Neural crest cell (in vitro differentiated cells): ENCODE data around the gene LPP. TPM values are rescaled to one million over a fixed set of nuclear protein-coding genes. Genes with fewer than 3 reads are reported as not detected.
A peak's percentile ranks its signal among the peaks of the same experiment; 100 is the strongest.

ENCODE experiments used
- DNase-seq: peaks from one replicate; pipeline ENCODE4 v3.0.0; 2021; ENCODE audit warnings: low read depth, mixed read lengths, low spot score
- H3K27ac Mint-ChIP-seq: one replicate; pipeline ENCODE4 v1.8.0; 2021; ENCODE audit warnings: mild to moderate bottlenecking, mixed read lengths; ENCODE audit not compliant: unreplicated experiment
- H3K27me3 Mint-ChIP-seq: 2 replicates; pipeline ENCODE4 v1.8.0; 2021; ENCODE audit warnings: low read depth, mild to moderate bottlenecking, mixed read lengths
- H3K36me3 Mint-ChIP-seq: 2 replicates; pipeline ENCODE4 v1.8.0; 2021; ENCODE audit warnings: low read depth, mild to moderate bottlenecking, mixed read lengths
- H3K4me1 Mint-ChIP-seq: 2 replicates; pipeline ENCODE4 v1.8.0; 2021; ENCODE audit warnings: mixed read lengths
- H3K4me3 Mint-ChIP-seq: one replicate; pipeline ENCODE4 v1.8.0; 2021; ENCODE audit warnings: mild to moderate bottlenecking, mixed read lengths
- H3K9me3 Mint-ChIP-seq: 2 replicates; pipeline ENCODE4 v1.8.0; 2021; ENCODE audit warnings: mixed read lengths
- total RNA-seq: library from RNA; stranded (reverse); gene quantifications from 2 replicates; pipeline ENCODE4 v1.2.1, GENCODE V29; 2021
- TF ChIP-seq, protein P1 (sequence below): fragments of 200-600 bp; sonication (generic); conservative IDR thresholded peaks from 2 replicates; pipeline ENCODE4 v1.5.0; 2021; ENCODE audit warnings: antibody characterized with exemption, mild to moderate bottlenecking

Gene LPP
- total RNA-seq, 1 donor from 2014 or later: 38.7 TPM

DNA sequence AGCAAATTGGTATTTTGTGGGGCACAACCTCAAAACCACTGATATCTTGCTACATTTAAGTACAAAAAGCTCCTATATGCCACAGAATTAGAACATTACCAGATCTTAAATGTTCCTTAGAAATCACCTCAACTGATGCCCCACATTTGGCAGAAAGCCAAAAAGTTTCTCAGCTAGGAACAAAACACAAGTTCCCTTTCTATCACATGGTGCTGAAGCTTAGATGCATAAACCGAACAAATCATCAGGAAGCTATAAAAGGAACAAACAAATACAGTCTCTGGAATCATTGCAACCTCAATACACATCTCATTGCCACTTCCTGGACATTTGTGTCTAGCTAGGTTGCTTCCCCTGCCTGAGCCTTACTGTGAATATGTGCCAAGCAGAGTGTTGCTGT, 492.6 kb downstream of the LPP start:
- H3K36me3 Mint-ChIP-seq: no peaks in the 10 kb centered on the region
- H3K27me3 Mint-ChIP-seq: no peaks in the 10 kb centered on the region
- TF ChIP-seq, protein P1, sequence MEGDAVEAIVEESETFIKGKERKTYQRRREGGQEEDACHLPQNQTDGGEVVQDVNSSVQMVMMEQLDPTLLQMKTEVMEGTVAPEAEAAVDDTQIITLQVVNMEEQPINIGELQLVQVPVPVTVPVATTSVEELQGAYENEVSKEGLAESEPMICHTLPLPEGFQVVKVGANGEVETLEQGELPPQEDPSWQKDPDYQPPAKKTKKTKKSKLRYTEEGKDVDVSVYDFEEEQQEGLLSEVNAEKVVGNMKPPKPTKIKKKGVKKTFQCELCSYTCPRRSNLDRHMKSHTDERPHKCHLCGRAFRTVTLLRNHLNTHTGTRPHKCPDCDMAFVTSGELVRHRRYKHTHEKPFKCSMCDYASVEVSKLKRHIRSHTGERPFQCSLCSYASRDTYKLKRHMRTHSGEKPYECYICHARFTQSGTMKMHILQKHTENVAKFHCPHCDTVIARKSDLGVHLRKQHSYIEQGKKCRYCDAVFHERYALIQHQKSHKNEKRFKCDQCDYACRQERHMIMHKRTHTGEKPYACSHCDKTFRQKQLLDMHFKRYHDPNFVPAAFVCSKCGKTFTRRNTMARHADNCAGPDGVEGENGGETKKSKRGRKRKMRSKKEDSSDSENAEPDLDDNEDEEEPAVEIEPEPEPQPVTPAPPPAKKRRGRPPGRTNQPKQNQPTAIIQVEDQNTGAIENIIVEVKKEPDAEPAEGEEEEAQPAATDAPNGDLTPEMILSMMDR: no peak
- DNase-seq: no peak
- H3K27ac Mint-ChIP-seq: no peak overlapping the region
- peaks cover 7% of the 10 kb centered on the region for H3K4me1 Mint-ChIP-seq
- no peak overlapping the region for H3K4me3 Mint-ChIP-seq
- H3K9me3 Mint-ChIP-seq: no peaks in the 10 kb centered on the region

DNA sequence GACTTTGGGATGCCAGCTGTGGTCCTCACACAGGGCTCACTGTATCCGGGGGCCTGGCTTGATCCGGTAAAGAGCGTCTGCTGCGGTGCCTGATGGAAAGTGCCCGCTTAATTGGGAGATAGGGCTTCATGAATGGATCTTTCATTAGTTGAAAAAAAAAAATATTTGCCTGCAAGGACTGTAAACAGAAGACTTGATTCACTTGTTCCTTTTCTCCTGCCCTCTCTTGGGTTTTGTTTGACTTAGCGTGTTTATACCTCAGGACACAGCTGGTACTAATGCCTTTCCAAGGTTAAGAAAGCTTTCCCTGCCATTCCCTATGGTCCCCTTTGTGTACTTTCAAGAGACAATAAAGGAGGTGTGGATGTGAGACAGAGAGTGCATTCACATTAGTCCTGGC, 493.3 kb downstream of the LPP start:
- peaks cover 7% of the 10 kb centered on the region for H3K4me1 Mint-ChIP-seq
- H3K36me3 Mint-ChIP-seq: no peaks in the 10 kb centered on the region
- no peak overlapping the region for H3K27ac Mint-ChIP-seq

DNA sequence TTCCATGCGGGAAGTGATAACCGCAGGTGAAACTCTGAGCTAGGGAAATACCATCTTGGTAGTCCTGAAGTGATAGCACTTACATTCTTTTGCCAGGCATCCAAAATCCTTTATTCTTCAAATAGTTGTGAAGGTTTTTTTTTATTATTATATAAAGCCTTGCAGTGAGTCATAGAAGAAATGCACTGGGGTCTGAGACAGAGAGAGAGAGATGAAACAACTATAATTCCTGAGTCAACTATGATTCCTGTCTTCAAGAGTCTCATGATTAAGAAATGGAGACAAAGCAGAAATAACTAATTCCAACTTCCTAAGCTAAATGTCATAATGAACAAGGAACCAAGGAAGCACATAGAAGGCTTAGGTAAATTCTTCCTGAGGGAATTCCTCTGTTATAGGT, 495.6 kb downstream of the LPP start:
- TF ChIP-seq, protein P1: no peak
- H3K27ac Mint-ChIP-seq: no peak overlapping the region
- H3K9me3 Mint-ChIP-seq: no peaks in the 10 kb centered on the region
- H3K36me3 Mint-ChIP-seq: no peaks in the 10 kb centered on the region
- H3K4me3 Mint-ChIP-seq: no peak overlapping the region
- H3K4me1 Mint-ChIP-seq: peaks cover 7% of the 10 kb centered on the region
- DNase-seq: no peak
- H3K27me3 Mint-ChIP-seq: no peaks in the 10 kb centered on the region

More for the DNA sequence above, 493.3 kb downstream of the LPP start:
- Mint-ChIP-seq H3K27me3 (no peaks in the 10 kb centered on the region), H3K9me3 (no peaks in the 10 kb centered on the region), H3K4me3 (peak overlapping the region; percentile 44)
- no peak for DNase-seq
- TF ChIP-seq, protein P1: no peak

DNA sequence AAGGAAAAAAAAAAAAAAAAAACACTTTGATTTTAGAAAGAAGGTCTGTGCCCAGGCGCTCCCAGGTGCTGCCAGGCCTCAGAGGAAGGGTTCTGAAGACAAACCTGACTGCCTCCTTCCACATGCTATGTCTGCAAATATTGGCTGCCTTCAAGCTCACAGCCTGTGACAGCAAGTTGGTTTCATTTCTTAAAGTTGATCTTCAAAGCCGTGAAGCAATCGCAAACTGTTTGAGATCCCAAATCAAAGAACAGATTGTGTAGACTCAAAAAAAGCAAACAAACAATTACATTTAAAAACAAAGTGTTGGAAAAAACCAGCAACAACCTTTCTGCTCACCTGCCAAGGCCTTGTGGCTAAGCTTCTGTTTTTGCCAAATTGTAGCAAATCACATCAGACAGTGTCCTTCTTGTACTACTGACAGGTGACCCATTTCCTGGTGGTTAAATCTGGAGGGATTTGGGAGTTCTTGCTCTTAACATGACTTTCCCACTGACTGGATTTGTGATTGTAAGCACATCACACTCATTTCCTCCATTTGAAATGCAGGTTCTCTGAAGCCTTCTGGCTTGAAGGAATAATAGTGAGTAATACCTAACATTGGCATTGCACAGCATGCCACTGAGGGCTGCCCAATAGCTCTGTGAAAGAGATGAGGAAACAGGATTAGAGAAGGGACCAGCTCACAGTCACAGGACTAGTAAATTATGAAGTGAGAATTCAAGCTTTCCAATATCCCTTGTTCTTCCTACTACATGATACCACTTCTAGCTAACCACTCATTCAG, 502.4 kb downstream of the LPP start:
- no peak for DNase-seq
- H3K4me1 Mint-ChIP-seq: no peaks in the 10 kb centered on the region
- H3K4me3 Mint-ChIP-seq: no peak overlapping the region
- TF ChIP-seq, protein P1: no peak
- no peak overlapping the region for H3K27ac Mint-ChIP-seq
- no peaks in the 10 kb centered on the region for H3K9me3 Mint-ChIP-seq
- H3K36me3 Mint-ChIP-seq: no peaks in the 10 kb centered on the region
- no peaks in the 10 kb centered on the region for H3K27me3 Mint-ChIP-seq

DNA sequence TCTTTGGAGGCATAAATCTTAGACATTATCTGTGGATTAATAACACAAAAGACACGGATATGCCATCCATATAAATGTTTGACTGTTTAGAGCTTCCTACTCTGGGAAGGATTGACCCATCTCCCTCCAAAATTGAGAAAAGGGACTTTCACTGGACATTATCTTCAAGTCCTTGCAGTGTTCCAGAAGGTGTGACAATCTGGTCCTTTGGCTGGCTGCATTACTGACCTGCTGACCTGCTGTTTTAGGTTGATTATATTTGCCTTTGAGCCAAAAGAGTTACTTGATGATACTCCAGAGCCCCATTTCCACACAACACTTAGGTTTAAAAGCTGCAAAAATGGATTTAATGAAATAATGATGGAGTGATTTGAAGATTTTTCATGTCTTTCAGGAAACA, 504.6 kb downstream of the LPP start:
- Mint-ChIP-seq H3K4me3 (no peak overlapping the region), H3K4me1 (no peaks in the 10 kb centered on the region), H3K27me3 (no peaks in the 10 kb centered on the region), H3K27ac (no peak overlapping the region), H3K9me3 (no peaks in the 10 kb centered on the region), H3K36me3 (no peaks in the 10 kb centered on the region)
- DNase-seq: no peak
- TF ChIP-seq, protein P1: no peak
